ENCODE results near the gene ADAM12.
"Not testable (repeated sequence)": the region's sequence is repeated elsewhere in the genome, so short reads cannot be mapped to it uniquely, and the experiment has no call there.

ADAM12 gene

DNA sequence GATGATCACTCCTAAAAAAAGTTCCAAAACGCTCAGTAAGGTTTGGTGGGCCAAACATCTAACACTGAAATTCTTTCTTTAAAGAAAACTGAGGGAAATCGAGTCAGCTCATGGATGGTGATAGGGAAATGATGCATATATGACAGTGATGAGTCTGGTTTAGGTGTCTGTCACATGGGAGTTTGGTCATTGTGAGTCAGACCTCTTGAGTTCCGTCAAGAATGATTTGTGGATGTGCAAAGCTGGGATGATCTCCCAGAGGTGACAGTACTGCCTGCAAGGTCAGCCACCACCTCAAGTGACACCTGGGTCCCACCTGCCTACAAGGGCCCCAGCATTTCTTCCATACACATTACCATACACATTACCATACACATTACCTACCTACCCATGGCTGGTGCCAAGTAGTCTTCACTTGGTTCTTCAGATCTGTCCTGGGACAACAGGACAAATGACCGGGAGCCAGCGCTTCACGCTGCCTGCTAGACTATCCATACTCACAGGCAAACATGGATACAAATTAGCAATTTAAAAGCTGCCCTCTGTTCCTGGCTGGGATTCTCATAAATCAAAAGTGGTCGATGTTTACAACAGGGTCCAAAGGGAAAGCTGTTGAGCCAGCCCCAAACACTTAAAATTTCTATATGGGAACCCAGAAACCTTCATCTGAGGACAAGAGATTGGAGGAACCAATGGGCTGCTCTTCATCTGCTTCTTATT, 128.4 kb downstream of the ADAM12 start:
- DNase-seq, result no peak

GRCh38 chr10:126256864-126257263, 131.4 kb downstream of the ADAM12 start:
- no peak for DNase-seq

DNA sequence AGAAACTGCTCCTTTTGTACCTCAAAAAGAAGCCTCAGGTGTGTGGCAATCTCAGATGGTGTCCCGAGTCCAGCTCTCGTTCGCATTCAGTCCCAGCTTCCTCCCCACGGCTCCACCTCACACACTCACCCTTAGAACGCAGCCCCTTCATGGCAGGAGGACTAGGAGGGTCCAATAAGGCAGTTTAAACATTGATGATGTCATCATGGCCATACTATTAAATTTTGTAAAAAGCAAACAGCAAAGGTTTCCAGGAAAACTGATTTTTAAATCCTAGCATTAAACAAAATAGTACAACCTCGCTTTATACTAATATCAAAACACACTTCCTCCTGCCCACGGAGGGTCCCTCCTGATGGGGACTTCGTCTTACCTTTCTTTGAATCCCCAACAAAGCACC, 133.0 kb downstream of the ADAM12 start:
- DNase-seq, result no peak

GRCh38 chr10:126253611-126253998, 134.7 kb downstream of the ADAM12 start:
- DNase-seq, result no peak

GRCh38 chr10:126252884-126253610, 135.2 kb downstream of the ADAM12 start:
- DNase-seq, result no peak

DNA sequence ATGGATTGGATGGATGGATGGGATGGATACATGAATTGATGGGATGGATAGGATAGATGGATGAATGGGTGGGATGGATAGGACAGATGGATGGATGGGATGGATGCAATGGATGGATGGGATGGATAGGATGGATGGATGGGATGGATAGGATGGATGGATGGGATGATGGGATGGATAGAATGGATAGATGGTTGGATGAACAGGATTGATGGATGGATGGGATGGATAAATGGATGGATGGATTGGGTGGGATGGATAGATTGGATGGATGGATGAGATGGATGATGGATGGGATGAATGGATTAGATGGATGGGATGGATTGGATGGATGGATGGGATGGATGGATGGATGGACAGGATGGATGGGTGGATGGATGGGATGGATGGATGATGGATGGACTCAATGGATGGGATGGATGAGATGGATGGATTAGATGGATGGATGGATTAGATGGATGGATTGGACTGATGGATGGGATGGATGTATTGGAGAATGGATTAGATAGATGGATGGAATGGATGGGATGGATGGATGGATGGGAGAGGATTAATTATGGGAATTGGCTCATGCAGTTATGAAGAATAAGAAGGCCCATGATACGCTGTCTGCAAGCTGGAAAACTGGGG, 136.4 kb downstream of the ADAM12 start:
- no peak for DNase-seq

- no peak for DNase-seq
Measured at GRCh38 chr10:126250527-126251310, 137.6 kb downstream of the ADAM12 start.

DNA sequence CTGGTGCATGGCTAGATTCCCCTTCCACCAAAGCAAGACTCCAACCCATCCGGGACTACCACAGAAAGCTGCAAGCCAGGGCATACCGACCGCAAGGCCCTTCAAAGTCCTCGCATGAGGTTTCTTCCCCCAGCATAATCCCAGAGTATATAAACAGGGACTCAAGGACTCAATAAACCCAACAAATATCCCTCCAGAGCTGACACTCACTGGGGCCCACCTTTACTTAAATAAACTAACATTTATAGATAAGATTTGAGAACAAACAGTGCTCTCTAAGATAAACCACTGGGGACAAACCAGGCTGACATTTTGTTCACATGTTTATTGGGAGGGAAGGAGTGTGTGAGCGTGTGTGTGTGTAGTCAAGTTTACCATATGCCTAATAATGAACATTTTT, 138.2 kb downstream of the ADAM12 start:
- no peak for DNase-seq

DNA sequence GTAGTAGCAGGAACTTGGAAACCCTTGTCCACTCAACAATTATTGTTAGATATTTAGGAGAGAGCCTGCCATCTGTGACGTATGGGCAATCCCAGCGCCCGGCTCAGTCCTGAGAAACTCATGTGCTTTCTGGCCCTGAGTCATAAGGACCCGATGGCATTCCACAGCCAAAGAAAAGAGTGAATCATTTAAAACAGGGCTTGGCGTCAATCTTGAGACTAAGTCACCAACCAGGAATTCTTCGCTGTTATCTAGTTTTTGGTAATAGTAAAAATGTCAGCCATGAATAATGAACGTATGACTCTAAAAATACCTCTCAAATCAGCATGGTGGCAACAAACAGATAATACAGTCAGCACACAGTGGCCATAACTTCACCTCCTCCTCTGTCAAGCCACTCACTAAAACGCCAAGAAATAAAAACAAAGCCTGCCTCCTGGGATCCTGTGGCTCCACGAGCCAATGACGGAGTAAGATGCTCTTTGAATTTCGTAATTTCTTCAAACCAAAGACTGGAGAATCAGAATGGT, 140.8 kb downstream of the ADAM12 start:
- no peak for DNase-seq

DNA sequence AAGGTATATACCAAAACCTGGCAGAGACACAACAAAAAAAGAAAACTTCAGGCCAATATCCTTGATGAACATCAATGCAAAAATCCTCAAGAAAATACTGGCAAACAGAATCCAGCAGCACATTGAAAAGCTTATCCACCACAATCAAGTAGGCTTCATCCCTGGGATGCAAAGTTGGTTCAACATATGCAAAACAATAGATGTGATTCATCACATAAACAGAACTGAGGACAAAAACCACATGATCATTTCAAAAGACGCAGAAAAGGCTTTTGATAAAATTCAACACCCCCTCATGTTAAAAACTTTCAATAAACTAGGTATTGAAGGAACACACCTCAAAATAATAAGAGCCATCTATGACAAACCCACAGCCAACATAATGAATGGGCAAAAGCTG, 141.9 kb downstream of the ADAM12 start:
- not testable (repeated sequence) for DNase-seq

DNA sequence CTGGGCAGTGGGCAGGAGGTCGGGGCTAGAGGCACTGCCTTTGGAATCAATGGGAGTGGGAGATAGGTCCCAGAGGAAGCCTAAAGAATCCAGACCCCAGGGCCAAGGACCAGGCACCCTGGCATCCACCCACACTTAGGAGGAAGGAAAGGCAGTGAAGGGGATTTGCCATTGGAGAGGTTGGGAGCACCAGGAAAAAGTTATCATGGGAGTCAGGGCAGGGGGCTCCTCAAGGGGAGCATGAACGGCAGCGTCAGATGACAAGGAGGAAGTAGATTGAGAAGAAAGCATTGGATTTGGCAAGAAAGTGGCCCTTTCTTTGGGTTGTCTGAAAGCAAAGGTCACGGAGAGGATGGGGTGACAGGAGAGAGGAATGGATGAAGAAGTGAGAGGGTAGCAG, 142.8 kb downstream of the ADAM12 start:
- no peak for DNase-seq

GRCh38 chr10:126243971-126244370, 144.3 kb downstream of the ADAM12 start:
- DNase-seq, result no peak

- no peak for DNase-seq
Measured at GRCh38 chr10:126243306-126243705, 145.0 kb downstream of the ADAM12 start.

- DNase-seq, result peak; percentile 47
Measured at GRCh38 chr10:126242397-126243260, 145.6 kb downstream of the ADAM12 start.

GRCh38 chr10:126240483-126240882, 147.8 kb downstream of the ADAM12 start:
- DNase-seq, result peak; percentile 52

GRCh38 chr10:126239844-126240243, 148.4 kb downstream of the ADAM12 start:
- no peak for DNase-seq

GRCh38 chr10:126235979-126236851, 152.1 kb downstream of the ADAM12 start:
- DNase-seq, result no peak

- no peak for DNase-seq
Measured at GRCh38 chr10:126235091-126235978, 152.9 kb downstream of the ADAM12 start.

- DNase-seq, result no peak
Measured at GRCh38 chr10:126234630-126235029, 153.6 kb downstream of the ADAM12 start.

Data from NCI-H2029 (cell line).